GM13976 (cell line): Measurements from ENCODE around the gene ZBTB43.

ENCODE experiments used
- DNase-seq: peaks from one replicate; pipeline ENCODE4 v3.0.0; 2012; ENCODE audit warnings: low spot score
- in situ Hi-C: fragments of 300-500 bp; cut with MboI; formaldehyde crosslinking; loops from one replicate; pipeline ENCODE4 v1.12.0; 2022; ENCODE audit warnings: low sequenced_read_pairs, mixed read lengths, inconsistent platforms; ENCODE audit not compliant: unreplicated experiment
- TF ChIP-seq, protein P1 (sequence below): IDR thresholded peaks from 2 replicates; pipeline ENCODE4 v1.5.1; 2012; ENCODE audit warnings: borderline replicate concordance, mild to moderate bottlenecking; ENCODE audit not compliant: insufficient read depth; ENCODE audit errors: extremely low read depth, missing control alignments, control extremely low read depth

Gene ZBTB43

DNA sequence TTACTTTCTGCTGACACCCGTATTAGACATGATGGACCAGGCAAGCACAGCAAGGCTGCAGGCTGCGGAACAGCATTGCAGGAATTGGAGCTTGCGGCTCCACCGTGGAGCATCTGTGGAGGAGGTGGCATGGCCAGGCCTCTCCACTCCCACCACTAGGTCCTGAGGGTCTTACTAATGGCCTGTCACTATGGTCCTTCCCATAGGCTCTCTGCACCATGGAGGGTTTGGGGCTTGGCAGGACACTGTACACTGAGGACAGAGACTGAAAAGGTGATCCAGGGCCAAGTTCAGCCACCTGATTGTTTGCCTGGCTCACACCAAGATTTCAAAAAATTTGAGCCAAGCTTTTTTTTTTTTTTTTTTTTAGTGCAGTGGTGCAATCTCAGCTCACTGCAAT is 14.3 kb upstream of the ZBTB43 start:
- TF ChIP-seq, protein P1, sequence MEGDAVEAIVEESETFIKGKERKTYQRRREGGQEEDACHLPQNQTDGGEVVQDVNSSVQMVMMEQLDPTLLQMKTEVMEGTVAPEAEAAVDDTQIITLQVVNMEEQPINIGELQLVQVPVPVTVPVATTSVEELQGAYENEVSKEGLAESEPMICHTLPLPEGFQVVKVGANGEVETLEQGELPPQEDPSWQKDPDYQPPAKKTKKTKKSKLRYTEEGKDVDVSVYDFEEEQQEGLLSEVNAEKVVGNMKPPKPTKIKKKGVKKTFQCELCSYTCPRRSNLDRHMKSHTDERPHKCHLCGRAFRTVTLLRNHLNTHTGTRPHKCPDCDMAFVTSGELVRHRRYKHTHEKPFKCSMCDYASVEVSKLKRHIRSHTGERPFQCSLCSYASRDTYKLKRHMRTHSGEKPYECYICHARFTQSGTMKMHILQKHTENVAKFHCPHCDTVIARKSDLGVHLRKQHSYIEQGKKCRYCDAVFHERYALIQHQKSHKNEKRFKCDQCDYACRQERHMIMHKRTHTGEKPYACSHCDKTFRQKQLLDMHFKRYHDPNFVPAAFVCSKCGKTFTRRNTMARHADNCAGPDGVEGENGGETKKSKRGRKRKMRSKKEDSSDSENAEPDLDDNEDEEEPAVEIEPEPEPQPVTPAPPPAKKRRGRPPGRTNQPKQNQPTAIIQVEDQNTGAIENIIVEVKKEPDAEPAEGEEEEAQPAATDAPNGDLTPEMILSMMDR = no peak
- DNase-seq = no peak
- in situ Hi-C loops = no loop called here

GRCh38 chr9:126791406-126792230 is 13.2 kb upstream of the ZBTB43 start:
- TF ChIP-seq, protein P1 = no peak
- DNase-seq = no peak
- in situ Hi-C loops = no loop called here

DNA sequence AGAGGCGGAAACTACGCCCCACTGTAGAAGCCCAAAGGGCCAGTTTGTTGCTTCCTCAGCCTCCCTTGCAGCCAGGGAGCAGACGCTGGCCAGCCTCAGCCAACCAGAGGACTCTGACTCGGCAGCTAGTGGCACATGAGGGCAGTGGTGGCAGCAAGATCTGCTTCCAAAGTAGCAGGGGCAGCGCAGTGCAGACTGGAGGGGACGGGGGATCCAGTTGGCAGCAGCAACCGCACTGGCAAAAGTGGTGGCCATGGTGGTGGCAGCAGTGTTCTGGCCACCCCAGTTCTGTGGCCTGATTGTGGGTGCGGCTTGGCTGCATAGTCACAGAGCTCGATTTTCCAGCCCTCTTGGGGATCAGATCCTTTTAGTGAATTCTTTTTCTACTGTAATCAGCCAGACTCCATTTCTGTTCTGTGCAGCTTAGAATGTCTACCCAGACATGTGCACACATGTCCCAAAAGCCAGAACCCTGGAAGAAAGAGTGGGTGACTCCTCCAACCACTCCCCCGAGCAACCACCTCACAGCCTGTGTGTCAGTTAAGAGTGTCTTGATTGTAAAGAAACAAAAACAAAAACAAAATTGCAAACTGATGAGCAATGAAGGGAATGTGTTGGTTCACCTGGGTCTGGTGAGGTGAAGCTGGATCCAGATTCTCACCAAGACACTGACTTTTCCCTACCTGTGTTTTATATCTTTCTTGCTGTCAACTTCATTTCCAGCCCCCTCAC is 11.0 kb upstream of the ZBTB43 start:
- in situ Hi-C loops = no loop called here
- DNase-seq = no peak
- TF ChIP-seq, protein P1 = no peak

DNA sequence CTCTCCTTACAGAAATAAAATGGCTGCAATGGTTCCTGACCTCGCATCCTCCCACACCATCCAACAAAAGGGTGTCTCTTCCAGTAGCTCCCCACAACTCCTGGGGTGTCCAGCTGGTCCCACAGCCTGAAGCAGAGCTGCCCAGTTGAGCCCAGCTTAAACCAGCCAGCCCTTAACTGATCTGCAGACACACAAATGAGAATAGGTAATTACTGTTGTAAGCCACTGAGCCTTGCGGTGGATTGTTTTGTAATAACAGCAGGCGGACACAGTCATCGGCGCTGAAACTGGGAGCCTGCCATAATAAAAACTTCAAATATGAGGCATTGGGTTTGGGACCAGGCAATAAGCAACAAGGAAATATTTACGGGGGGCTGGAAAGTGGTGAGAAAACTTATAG is 10.4 kb upstream of the ZBTB43 start:
- TF ChIP-seq, protein P1 = no peak
- in situ Hi-C loops = no loop called here
- no peak for DNase-seq

DNA sequence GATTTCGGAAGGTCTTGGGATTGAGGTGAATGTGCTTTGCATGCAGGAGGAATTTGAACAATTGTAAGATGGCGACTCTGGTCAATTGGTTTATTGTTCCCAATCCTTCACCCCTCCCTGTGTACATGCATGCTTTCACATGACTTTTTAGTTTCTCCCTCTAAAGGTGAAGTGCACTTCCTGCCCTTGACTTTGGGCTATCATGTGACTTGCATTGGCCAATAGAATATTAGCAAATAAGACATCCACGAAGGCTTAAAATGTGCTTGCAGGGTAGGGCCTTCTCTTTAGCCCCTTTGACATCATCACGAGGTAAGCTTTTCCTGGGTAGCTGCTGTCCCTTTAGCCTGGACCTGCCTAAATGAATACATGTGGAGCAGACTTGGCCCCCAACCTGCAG is 8.1 kb upstream of the ZBTB43 start:
- TF ChIP-seq, protein P1 = no peak
- no peak for DNase-seq
- in situ Hi-C loops = no loop called here

DNA sequence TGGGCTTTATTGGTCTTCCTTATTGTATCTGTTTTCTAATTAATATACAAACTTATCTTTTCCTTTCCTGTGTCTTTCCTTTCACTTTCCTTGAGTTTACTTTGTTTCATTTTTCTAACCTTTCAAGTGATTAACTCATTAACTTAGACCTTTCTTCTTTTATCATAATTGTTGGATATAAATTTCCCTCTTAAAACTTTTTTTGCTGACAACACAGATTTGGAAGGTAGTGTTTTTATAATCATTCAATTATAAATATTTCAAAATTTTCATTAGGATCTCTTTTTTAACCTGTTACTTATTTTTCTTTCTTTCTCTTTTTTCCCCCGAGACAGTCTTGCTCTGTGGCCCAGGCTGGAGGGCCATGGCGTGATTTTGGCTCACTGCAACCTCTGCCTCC is 6.9 kb upstream of the ZBTB43 start:
- in situ Hi-C loops = no loop called here
- no peak for DNase-seq
- TF ChIP-seq, protein P1 = no peak
